HepG2 (cell line): ENCODE measurements around the gene ATP9B. TPM values are rescaled to one million over a fixed set of nuclear protein-coding genes. Genes with fewer than 3 reads are reported as not detected.

Source experiments
- ATAC-seq: fragments of 200-7000 bp; cut with Tn5 transposase; 3 replicates; pipeline ENCODE4 v1.9.1; 2020; ENCODE audit warnings: mild to moderate bottlenecking, moderate library complexity
- BruUV-seq: library from RNA; stranded (reverse); fragments of 400-500 nt; replicated peaks from 2 replicates; lab custom pipeline; 2021; lab: Mats Ljungman, UMichigan
- CTCF ChIA-PET: fragments of 300-600 bp; formaldehyde crosslinking; extraction: SDS; loops from one replicate; lab custom pipeline; 2021; ENCODE audit warnings: low total read pairs, inconsistent platforms, low intra/inter-chr PET ratio; lab: Yijun Ruan, JAX
- POLR2A ChIA-PET: fragments of 350-600 bp; sonication (Branson Sonifier 250); formaldehyde crosslinking; loops from one replicate; lab custom pipeline; 2020; ENCODE audit warnings: antibody characterized with exemption, inconsistent platforms; lab: Yijun Ruan, JAX
- DNase-seq: peaks from one replicate; pipeline ENCODE4 v3.0.0-alpha.2; 2015; ENCODE audit warnings: low spot score
- FAIRE-seq: peaks from 3 replicates; lab custom pipeline; 2011; peaks lifted over from hg19 to GRCh38; lab: Jason Lieb, UNC
- H2AFZ ChIP-seq: one replicate; pipeline ENCODE4 v1.6.1; 2011; ENCODE audit warnings: low read length, inconsistent platforms
- H3K27ac ChIP-seq: fragments of 300-600 bp; 3 replicates; pipeline ENCODE4 v1.8.0; 2011; ENCODE audit warnings: mixed run types, mild to moderate bottlenecking, mixed read lengths, low read length, inconsistent platforms; ENCODE audit not compliant: insufficient read depth; ENCODE audit errors: extremely low read length
- H3K27me3 ChIP-seq, 2 experiments: fragments of 200-600 bp in 1 of 2; 2 replicates in 1 of 2; 3 replicates in 1 of 2; pipeline versions ENCODE4 v1.6.0 to v1.8.0; 2011; ENCODE audit warnings: low read length in 2 of 2, mild to moderate bottlenecking in 2 of 2, moderate library complexity in 2 of 2, inconsistent platforms in 1 of 2; ENCODE audit not compliant: insufficient read depth in 2 of 2, control insufficient read depth in 1 of 2
- H3K36me3 ChIP-seq, 2 experiments: fragments of 200-600 bp in 1 of 2; replicated peaks in 1 of 2; 2 replicates in 1 of 2; 3 replicates in 1 of 2; pipeline versions ENCODE4 v1.5.1 to v1.8.0; 2011; ENCODE audit warnings: low read length in 2 of 2, inconsistent platforms in 1 of 2; ENCODE audit not compliant: insufficient read depth in 2 of 2, control insufficient read depth in 1 of 2
- H3K4me1 ChIP-seq: 2 replicates; pipeline ENCODE4 v1.5.1; 2012; ENCODE audit warnings: low read length, inconsistent platforms; ENCODE audit not compliant: insufficient read depth
- H3K4me2 ChIP-seq: 2 replicates; pipeline ENCODE4 v1.6.0; 2011; ENCODE audit warnings: low read depth, low read length, inconsistent platforms
- H3K4me3 ChIP-seq, 3 experiments: fragments of 200-600 bp in 1 of 3; sonication (generic), shearing (Covaris generic) in 1 of 3; replicated peaks in 1 of 3; 2 replicates each; pipeline ENCODE4 v1.5.1; 2011 to 2016; ENCODE audit warnings: low read length in 3 of 3, inconsistent platforms in 2 of 3, low read depth in 2 of 3, mild to moderate bottlenecking in 2 of 3, control low read depth in 1 of 3, mixed read lengths in 1 of 3; ENCODE audit not compliant: insufficient read depth in 1 of 3
- H3K79me2 ChIP-seq: one replicate; pipeline ENCODE4 v1.6.1; 2011; ENCODE audit warnings: low read length, inconsistent platforms; ENCODE audit not compliant: insufficient read depth
- H3K9ac ChIP-seq: 2 replicates; pipeline ENCODE4 v1.6.0; 2011; ENCODE audit warnings: mild to moderate bottlenecking, low read depth, low read length, inconsistent platforms; ENCODE audit not compliant: insufficient read depth
- H3K9me3 ChIP-seq: 2 replicates; pipeline ENCODE4 v1.5.1; 2012; ENCODE audit warnings: mild to moderate bottlenecking, low read length
- H4K20me1 ChIP-seq: 2 replicates; pipeline ENCODE4 v1.6.0; 2011; ENCODE audit warnings: inconsistent platforms, mild to moderate bottlenecking, low read length, moderate library complexity; ENCODE audit not compliant: insufficient read depth
- ARID2 ChIP-seq: sonication (generic); formaldehyde crosslinking; IDR thresholded peaks from 2 replicates; pipeline ENCODE4 v1.8.1; 2022; ENCODE audit warnings: mild to moderate bottlenecking, missing genetic modification reagents, borderline replicate concordance
- DNMT3B ChIP-seq: conservative IDR thresholded peaks from 2 replicates; pipeline ENCODE4 v1.6.1; 2016; ENCODE audit warnings: missing biosample characterization, control low read depth
- KAT2B ChIP-seq: fragments of 150-350 bp; IDR thresholded peaks from 2 replicates; pipeline ENCODE4 v1.6.1; 2014; ENCODE audit warnings: low read depth, low read length, borderline replicate concordance
- NCOA5 ChIP-seq: sonication (generic); formaldehyde crosslinking; IDR thresholded peaks from 2 replicates; pipeline ENCODE4 v1.4.0; 2020; ENCODE audit warnings: missing genetic modification reagents
- RBFOX2 ChIP-seq: fragments of 200-400 bp; formaldehyde crosslinking; IDR thresholded peaks from 2 replicates; pipeline ENCODE4 v1.6.1; 2017; ENCODE audit warnings: low read depth, mild to moderate bottlenecking, low read length
- RCOR2 ChIP-seq: IDR thresholded peaks from 2 replicates; pipeline ENCODE4 v1.6.1; 2016; ENCODE audit warnings: missing biosample characterization, missing genetic modification reagents
- RELA ChIP-seq: sonication (generic); formaldehyde crosslinking; IDR thresholded peaks from 2 replicates; pipeline ENCODE4 v1.4.0; 2020; ENCODE audit warnings: missing genetic modification reagents
- TEAD2 ChIP-seq: sonication (generic); formaldehyde crosslinking; IDR thresholded peaks from 2 replicates; pipeline ENCODE4 v1.9.0; 2021; ENCODE audit warnings: missing genetic modification reagents
- ZBTB42 ChIP-seq: sonication (generic); formaldehyde crosslinking; IDR thresholded peaks from 2 replicates; pipeline ENCODE4 v1.5.0; 2020; ENCODE audit warnings: mild to moderate bottlenecking, missing genetic modification reagents
- ZFP1 ChIP-seq: IDR thresholded peaks from 2 replicates; pipeline ENCODE4 v1.6.1; 2016
- ZNF160 ChIP-seq: sonication (generic); formaldehyde crosslinking; IDR thresholded peaks from 2 replicates; pipeline ENCODE4 v1.8.0; 2022; ENCODE audit warnings: mild to moderate bottlenecking, inconsistent platforms, missing genetic modification reagents
- ZNF333 ChIP-seq: sonication (generic); formaldehyde crosslinking; IDR thresholded peaks from 2 replicates; pipeline ENCODE4 v1.4.0; 2020; ENCODE audit warnings: mild to moderate bottlenecking, missing genetic modification reagents, borderline replicate concordance
- ZNF552 ChIP-seq: sonication (generic); formaldehyde crosslinking; IDR thresholded peaks from 2 replicates; pipeline ENCODE4 v1.9.0; 2022; ENCODE audit warnings: missing genetic modification reagents, mild to moderate bottlenecking, borderline replicate concordance
- ZNF644 ChIP-seq: IDR thresholded peaks from 2 replicates; pipeline ENCODE4 v1.6.1; 2016; ENCODE audit warnings: low read depth
- ZNF660 ChIP-seq: sonication (generic); formaldehyde crosslinking; IDR thresholded peaks from 2 replicates; pipeline ENCODE4 v1.5.1; 2020; ENCODE audit warnings: mild to moderate bottlenecking, low read depth, missing genetic modification reagents, borderline replicate concordance
- ZNF75D ChIP-seq: sonication (generic); formaldehyde crosslinking; IDR thresholded peaks from 2 replicates; pipeline ENCODE4 v1.8.1; 2023; ENCODE audit warnings: missing genetic modification reagents, mild to moderate bottlenecking, borderline replicate concordance
- ZNF780A ChIP-seq: sonication (generic); formaldehyde crosslinking; IDR thresholded peaks from 2 replicates; pipeline ENCODE4 v1.8.0; 2022; ENCODE audit warnings: mild to moderate bottlenecking, missing genetic modification reagents, moderate library complexity
- WGBS: methylation state at CpG from one replicate; pipeline ENCODE4 v1.1.6; 2017; ENCODE audit warnings: low lambda C conversion rate; 5-methylcytosine and 5-hydroxymethylcytosine counted together
- in situ Hi-C: cut with HindIII; loops from 2 replicates; pipeline ENCODE4 v1.10.0; 2017; ENCODE audit warnings: low pct_unique_long_range_greater_than_20kb; ENCODE audit not compliant: extremely low pct_ligation_motif_present
- intact Hi-C: fragments of 100-400 bp; cut with micrococcal nuclease; formaldehyde crosslinking; loops from one replicate; pipeline ENCODE4 v1.10.0; 2022; ENCODE audit not compliant: unreplicated experiment
- polyA plus RNA-seq, 8 experiments: library from polyadenylated mRNA; depleted of rRNA in 3 of 8; stranded (reverse) in 7 of 8; unstranded in 1 of 8; fragments of >200 nt; fragmentation: Illumina TruSeq in 4 of 8; extraction: Trizol in 4 of 8; gene quantifications; 2 replicates each; pipeline versions ENCODE4 v1.2.1 to v1.2.3, GENCODE V29; 2011 to 2016; ENCODE audit warnings: low read depth in 4 of 8, missing spikeins in 1 of 8, mixed read lengths in 1 of 8; ENCODE audit not compliant: insufficient read depth in 1 of 8
- total RNA-seq, 5 experiments: library from RNA; depleted of rRNA; stranded (reverse); fragments of >200 nt; fragmentation: Illumina TruSeq; extraction: Trizol; gene quantifications; 2 replicates each; pipeline ENCODE4 v1.2.3, GENCODE V29; 2016; ENCODE audit warnings: low read depth in 1 of 5

Gene ATP9B
- total and polyA plus RNA-seq, 2 of the 13 experiments (the other 11 are each of a cell fraction or from before 2014, with no cell fraction given): 10.8 to 11.3 TPM

- no peak for TF ChIP-seq ZNF160 (CRISPR knock-in tag)
- TF ChIP-seq KAT2B: no peak
These were observed 173.1 kb downstream of the ATP9B start (continued) for GRCh38 chr18:79242246-79242645.

- CTCF ChIA-PET: interaction anchor here (1.6 kb wide), 1 partner anchor 261 kb away, joined by 7 read pairs; no protein-coding TSS in a partner anchor
These were observed 176.4 kb downstream of the ATP9B start for GRCh38 chr18:79245517-79246001.

More at GRCh38 chr18:79245517-79246001, 176.4 kb downstream of the ATP9B start:
- no peak overlapping the region for H3K4me3 ChIP-seq
- H3K36me3 ChIP-seq: no peaks in the 10 kb centered on the region
- in situ Hi-C loops: no loop called here
- no peaks in the 10 kb centered on the region for H4K20me1 ChIP-seq
- no peak overlapping the region for H2AFZ ChIP-seq
- no peaks in the 10 kb centered on the region for H3K27me3 ChIP-seq
- POLR2A ChIA-PET: no interaction called here
- DNase-seq: no peak
- no peak for ATAC-seq
- no peaks in the 10 kb centered on the region for H3K79me2 ChIP-seq
- no peaks in the 10 kb centered on the region for H3K4me1 ChIP-seq
- TF ChIP-seq TEAD2 (no peak), DNMT3B (no peak), ZNF75D (CRISPR knock-in tag) (no peak), ZFP1 (no peak), RELA (CRISPR knock-in tag) (no peak), RBFOX2 (no peak), ZNF780A (CRISPR knock-in tag) (no peak), ZNF660 (no peak), ZNF644 (CRISPR knock-in tag) (no peak), ZNF333 (CRISPR knock-in tag) (no peak), ZNF552 (CRISPR knock-in tag) (no peak), RCOR2 (CRISPR knock-in tag) (no peak), ZBTB42 (CRISPR knock-in tag) (no peak), NCOA5 (CRISPR knock-in tag) (no peak), ARID2 (CRISPR knock-in tag) (no peak)
- TF ChIP-seq, all 625 proteins: peak for 0
- no peaks in the 10 kb centered on the region for H3K9me3 ChIP-seq
- 100% methylated on average over 5 of the region's 23 CpGs for WGBS
- no TSS peak for BruUV-seq
- no peak for FAIRE-seq
- no peak overlapping the region for H3K27ac ChIP-seq
- intact Hi-C loops: no loop called here
- no peak overlapping the region for H3K9ac ChIP-seq
- no peak overlapping the region for H3K4me2 ChIP-seq
